Esophagus (tissue), 2 donors: ENCODE results near the gene FARSB. TPM values are rescaled to one million over a fixed set of nuclear protein-coding genes. Genes with fewer than 3 reads are reported as not detected.

Source experiments
- H3K27ac ChIP-seq, 2 donors: one replicate each; pipeline ENCODE4 v1.5.1; 2013; ENCODE audit warnings: low read depth in 2 of 2, mild to moderate bottlenecking in 2 of 2, inconsistent platforms in 1 of 2, low read length in 1 of 2, moderate library complexity in 1 of 2
- H3K27me3 ChIP-seq, 2 donors: one replicate each; pipeline ENCODE4 v1.6.1; 2013; ENCODE audit warnings: low read length in 2 of 2, control low read depth in 1 of 2, mild to moderate bottlenecking in 1 of 2; ENCODE audit not compliant: insufficient read depth in 2 of 2, control insufficient read depth in 1 of 2
- H3K36me3 ChIP-seq, 2 donors: one replicate each; pipeline ENCODE4 v1.6.1; 2013; ENCODE audit warnings: low read length in 1 of 2; ENCODE audit not compliant: control insufficient read depth in 2 of 2, insufficient read depth in 2 of 2
- H3K4me1 ChIP-seq, 2 donors: one replicate each; pipeline ENCODE4 v1.6.1; 2013; ENCODE audit warnings: low read length in 1 of 2; ENCODE audit not compliant: control insufficient read depth in 2 of 2, insufficient read depth in 2 of 2
- H3K4me3 ChIP-seq, 2 donors: one replicate each; pipeline ENCODE4 v1.5.1; 2013; ENCODE audit warnings: low read length in 2 of 2, mild to moderate bottlenecking in 2 of 2, low read depth in 1 of 2, moderate library complexity in 1 of 2
- H3K9me3 ChIP-seq, 2 donors: one replicate each; pipeline ENCODE4 v1.6.1; 2013; ENCODE audit warnings: mild to moderate bottlenecking in 2 of 2, low read depth in 1 of 2, low read length in 1 of 2, moderate library complexity in 1 of 2; ENCODE audit not compliant: control insufficient read depth in 2 of 2, insufficient read depth in 1 of 2
- WGBS, 2 donors: extraction: QIAGEN DNeasy Blood & Tissue Kit; methylation state at CpG; one replicate each; pipeline ENCODE4 v1.1.7; 2013; 5-methylcytosine and 5-hydroxymethylcytosine counted together
- polyA plus RNA-seq, 2 donors: library from polyadenylated mRNA; stranded (reverse); fragments of 200-250 nt; gene quantifications; one replicate each; pipeline ENCODE4 v1.2.3, GENCODE V29; 2013
- donor health status: healthy with polysubstance abuse.
- donor health status: Bipolar disorder and iron deficiency.

FARSB gene
- polyA plus RNA-seq, 2 donors: 12.6 to 22.5 TPM

GRCh38 chr2:222688917-222689316, 33.0 kb upstream of the FARSB start:
- Histone ChIP-seq H3K36me3 (no peaks in the 10 kb centered on the region), H3K27me3 (no peaks in the 10 kb centered on the region), H3K27ac (no peak overlapping the region), H3K4me1 (no peaks in the 10 kb centered on the region), H3K4me3 (no peak overlapping the region), H3K9me3 (no peaks in the 10 kb centered on the region)
- WGBS, 2 donors: 45 to 59% methylated on average over 2 of the region's 2 CpGs

- Histone ChIP-seq H3K27ac (no peak overlapping the region), H3K27me3 (no peaks in the 10 kb centered on the region), H3K4me3 (no peak overlapping the region), H3K36me3 (no peaks in the 10 kb centered on the region), H3K9me3 (no peaks in the 10 kb centered on the region), H3K4me1 (no peaks in the 10 kb centered on the region)
- 68 to 71% methylated on average over 5 of the region's 5 CpGs for WGBS, 2 donors
Observed at GRCh38 chr2:222686086-222686750, 30.3 kb upstream of the FARSB start.

GRCh38 chr2:222683805-222684204, 27.9 kb upstream of the FARSB start:
- no peaks in the 10 kb centered on the region for H3K36me3 ChIP-seq
- H3K4me1 ChIP-seq: no peaks in the 10 kb centered on the region
- no peak overlapping the region for H3K4me3 ChIP-seq
- H3K9me3 ChIP-seq: no peaks in the 10 kb centered on the region
- 83 to 89% methylated on average over 3 of the region's 3 CpGs for WGBS, 2 donors
- H3K27me3 ChIP-seq: peaks cover 0 to 2% of the 10 kb centered on the region in 2 donors
- H3K27ac ChIP-seq: no peak overlapping the region

GRCh38 chr2:222677981-222678380, 22.1 kb upstream of the FARSB start:
- H3K4me1 ChIP-seq: no peaks in the 10 kb centered on the region
- WGBS, 2 donors: 64 to 72% methylated on average over 3 of the region's 3 CpGs

GRCh38 chr2:222673883-222674282, 18.0 kb upstream of the FARSB start:
- Histone ChIP-seq H3K9me3 (no peaks in the 10 kb centered on the region), H3K4me3 (no peak overlapping the region), H3K27me3 (no peaks in the 10 kb centered on the region), H3K36me3 (no peaks in the 10 kb centered on the region), H3K27ac (no peak overlapping the region), H3K4me1 (peaks cover 3 to 4% of the 10 kb centered on the region in 2 donors)
- WGBS, 2 donors: 85 to 91% methylated on average over 5 of the region's 5 CpGs

More at GRCh38 chr2:222677981-222678380, 22.1 kb upstream of the FARSB start:
- no peak overlapping the region for H3K4me3 ChIP-seq
- H3K27me3 ChIP-seq: peaks cover 0 to 2% of the 10 kb centered on the region in 2 donors
- no peaks in the 10 kb centered on the region for H3K9me3 ChIP-seq
- no peaks in the 10 kb centered on the region for H3K36me3 ChIP-seq
- H3K27ac ChIP-seq: no peak overlapping the region

- H3K36me3 ChIP-seq: no peaks in the 10 kb centered on the region
- H3K9me3 ChIP-seq: no peaks in the 10 kb centered on the region
- peaks cover 3 to 4% of the 10 kb centered on the region in 2 donors for H3K4me1 ChIP-seq
- no peak overlapping the region for H3K27ac ChIP-seq
- no peak overlapping the region for H3K4me3 ChIP-seq
- no peaks in the 10 kb centered on the region for H3K27me3 ChIP-seq
- 69 to 73% methylated on average over 7 of the region's 7 CpGs for WGBS, 2 donors
Observed at GRCh38 chr2:222673273-222673672, 17.4 kb upstream of the FARSB start.

- WGBS, 2 donors: 15% methylated on average over 10 of the region's 10 CpGs
- Histone ChIP-seq H3K4me3 (peak overlapping the region; percentile 41 to 55), H3K9me3 (no peaks in the 10 kb centered on the region), H3K27ac (no peak overlapping the region), H3K4me1 (peaks cover 3 to 4% of the 10 kb centered on the region in 2 donors), H3K27me3 (no peaks in the 10 kb centered on the region), H3K36me3 (no peaks in the 10 kb centered on the region)
Observed at GRCh38 chr2:222672068-222672401, 16.1 kb upstream of the FARSB start.

- H3K9me3 ChIP-seq: no peaks in the 10 kb centered on the region
- WGBS, 2 donors: 3 to 5% methylated on average over 65 to 66 of the region's 66 CpGs
- no peaks in the 10 kb centered on the region for H3K27me3 ChIP-seq
- peaks cover 3 to 4% of the 10 kb centered on the region in 2 donors for H3K4me1 ChIP-seq
- no peaks in the 10 kb centered on the region for H3K36me3 ChIP-seq
- no peak within 1 kb of the TSS for H3K27ac ChIP-seq
- peak within 1 kb of the TSS; percentile 41 to 55 for H3K4me3 ChIP-seq
Observed at GRCh38 chr2:222671259-222672067, 15.6 kb upstream of the FARSB start, which contains the start of gene MOGAT1. MOGAT1 (plus strand) TSS chr2:222671658; CDS start chr2:222671786, 128 bp downstream.

- no peaks in the 10 kb centered on the region for H3K9me3 ChIP-seq
- no peaks in the 10 kb centered on the region for H3K27me3 ChIP-seq
- no peaks in the 10 kb centered on the region for H3K36me3 ChIP-seq
- 74 to 80% methylated on average over 9 of the region's 9 CpGs for WGBS, 2 donors
- H3K4me1 ChIP-seq: peaks cover 3 to 4% of the 10 kb centered on the region in 2 donors
- H3K4me3 ChIP-seq: no peak overlapping the region
- no peak overlapping the region for H3K27ac ChIP-seq
Observed at GRCh38 chr2:222670191-222671038, 14.5 kb upstream of the FARSB start.
